ENCODE measurements around the gene RAB6B. TPM values are rescaled to one million over a fixed set of nuclear protein-coding genes. Genes with fewer than 3 reads are reported as not detected.

RAB6B gene
- total RNA-seq, 2 donors from 2014 or later: 2.2 to 3.0 TPM

GRCh38 chr3:133842158-133842557 lies 53.5 kb downstream of the RAB6B start:
- H3K4me1 ChIP-seq (ENCODE audit: control insufficient read depth, insufficient read depth, low read length): no peaks in the 10 kb centered on the region
- no peak overlapping the region for H3K9ac ChIP-seq (ENCODE audit: extremely low read depth, low read length, poor library complexity, severe bottlenecking)
- H3K9me3 ChIP-seq (ENCODE audit: control insufficient read depth, low read length): no peaks in the 10 kb centered on the region
- H3K27ac ChIP-seq (ENCODE audit: low read depth, low read length): no peak overlapping the region
- peaks cover 14% of the 10 kb centered on the region for H3K27me3 Mint-ChIP-seq (ENCODE audit: insufficient read depth)
- H3K4me3 Mint-ChIP-seq: no peak overlapping the region
- TF ChIP-seq CTCF (conservative IDR thresholded peaks at IDR 0.05): no peak
- H3K36me3 Mint-ChIP-seq (ENCODE audit: low read depth): no peaks in the 10 kb centered on the region
- peaks cover 6% of the 10 kb centered on the region for H3K4me1 Mint-ChIP-seq
- H3K4me3 ChIP-seq (ENCODE audit: low read length): no peak overlapping the region
- no peaks in the 10 kb centered on the region for H3K9me3 Mint-ChIP-seq
- H3K27me3 ChIP-seq (ENCODE audit: control insufficient read depth, insufficient read depth, low read length, poor library complexity, severe bottlenecking): peaks cover 8% of the 10 kb centered on the region
- no peak for DNase-seq
- no peak overlapping the region for H3K27ac Mint-ChIP-seq
- no peaks in the 10 kb centered on the region for H3K36me3 ChIP-seq (ENCODE audit: control insufficient read depth, insufficient read depth, low read length)
- 91 to 92% methylated on average over 2 to 4 of the region's 4 CpGs for WGBS, 2 experiments (ENCODE audit: insufficient coverage in 1 of 2, insufficient read length in 1 of 2)

GRCh38 chr3:133841196-133841595 lies 54.5 kb downstream of the RAB6B start:
- DNase-seq: no peak
- Mint-ChIP-seq H3K4me1 (peaks cover 6% of the 10 kb centered on the region), H3K36me3 (ENCODE audit: low read depth) (no peaks in the 10 kb centered on the region), H3K27ac (no peak overlapping the region), H3K27me3 (ENCODE audit: insufficient read depth) (peaks cover 9% of the 10 kb centered on the region), H3K9me3 (no peaks in the 10 kb centered on the region), H3K4me3 (no peak overlapping the region)
- Histone ChIP-seq H3K27me3 (ENCODE audit: control insufficient read depth, insufficient read depth, low read length, poor library complexity, severe bottlenecking) (no peaks in the 10 kb centered on the region), H3K27ac (ENCODE audit: low read depth, low read length) (no peak overlapping the region), H3K9me3 (ENCODE audit: control insufficient read depth, low read length) (no peaks in the 10 kb centered on the region), H3K4me3 (ENCODE audit: low read length) (no peak overlapping the region), H3K4me1 (ENCODE audit: control insufficient read depth, insufficient read depth, low read length) (no peaks in the 10 kb centered on the region), H3K9ac (ENCODE audit: extremely low read depth, low read length, poor library complexity, severe bottlenecking) (no peak overlapping the region), H3K36me3 (ENCODE audit: control insufficient read depth, insufficient read depth, low read length) (no peaks in the 10 kb centered on the region)
- no peak for TF ChIP-seq CTCF (conservative IDR thresholded peaks at IDR 0.05)
- WGBS, 2 experiments (ENCODE audit: insufficient coverage in 1 of 2, insufficient read length in 1 of 2): 89 to 95% methylated on average over 3 to 8 of the region's 8 CpGs

- 94 to 96% methylated on average over 5 to 6 of the region's 6 CpGs for WGBS, 2 experiments (ENCODE audit: insufficient coverage in 1 of 2, insufficient read length in 1 of 2)
- Histone ChIP-seq H3K9ac (ENCODE audit: extremely low read depth, low read length, poor library complexity, severe bottlenecking) (no peak overlapping the region), H3K36me3 (ENCODE audit: control insufficient read depth, insufficient read depth, low read length) (no peaks in the 10 kb centered on the region), H3K4me1 (ENCODE audit: control insufficient read depth, insufficient read depth, low read length) (no peaks in the 10 kb centered on the region), H3K27me3 (ENCODE audit: control insufficient read depth, insufficient read depth, low read length, poor library complexity, severe bottlenecking) (no peaks in the 10 kb centered on the region), H3K27ac (ENCODE audit: low read depth, low read length) (no peak overlapping the region), H3K9me3 (ENCODE audit: control insufficient read depth, low read length) (no peaks in the 10 kb centered on the region), H3K4me3 (ENCODE audit: low read length) (no peak overlapping the region)
- H3K9me3 Mint-ChIP-seq: no peaks in the 10 kb centered on the region
- no peaks in the 10 kb centered on the region for H3K36me3 Mint-ChIP-seq (ENCODE audit: low read depth)
- H3K4me1 Mint-ChIP-seq: peaks cover 6% of the 10 kb centered on the region
- no peak for TF ChIP-seq CTCF (conservative IDR thresholded peaks at IDR 0.05)
- H3K27me3 Mint-ChIP-seq (ENCODE audit: insufficient read depth): peaks cover 9% of the 10 kb centered on the region
- no peak overlapping the region for H3K4me3 Mint-ChIP-seq
- H3K27ac Mint-ChIP-seq: no peak overlapping the region
- no peak for DNase-seq
Observed at GRCh38 chr3:133840767-133841166, 54.9 kb downstream of the RAB6B start.

Data from endodermal cell (in vitro differentiated cells).